ENCODE measurements around the gene PI4KB.
A peak's percentile ranks its signal among the peaks of the same experiment; 100 is the strongest.

The PI4KB gene

DNA sequence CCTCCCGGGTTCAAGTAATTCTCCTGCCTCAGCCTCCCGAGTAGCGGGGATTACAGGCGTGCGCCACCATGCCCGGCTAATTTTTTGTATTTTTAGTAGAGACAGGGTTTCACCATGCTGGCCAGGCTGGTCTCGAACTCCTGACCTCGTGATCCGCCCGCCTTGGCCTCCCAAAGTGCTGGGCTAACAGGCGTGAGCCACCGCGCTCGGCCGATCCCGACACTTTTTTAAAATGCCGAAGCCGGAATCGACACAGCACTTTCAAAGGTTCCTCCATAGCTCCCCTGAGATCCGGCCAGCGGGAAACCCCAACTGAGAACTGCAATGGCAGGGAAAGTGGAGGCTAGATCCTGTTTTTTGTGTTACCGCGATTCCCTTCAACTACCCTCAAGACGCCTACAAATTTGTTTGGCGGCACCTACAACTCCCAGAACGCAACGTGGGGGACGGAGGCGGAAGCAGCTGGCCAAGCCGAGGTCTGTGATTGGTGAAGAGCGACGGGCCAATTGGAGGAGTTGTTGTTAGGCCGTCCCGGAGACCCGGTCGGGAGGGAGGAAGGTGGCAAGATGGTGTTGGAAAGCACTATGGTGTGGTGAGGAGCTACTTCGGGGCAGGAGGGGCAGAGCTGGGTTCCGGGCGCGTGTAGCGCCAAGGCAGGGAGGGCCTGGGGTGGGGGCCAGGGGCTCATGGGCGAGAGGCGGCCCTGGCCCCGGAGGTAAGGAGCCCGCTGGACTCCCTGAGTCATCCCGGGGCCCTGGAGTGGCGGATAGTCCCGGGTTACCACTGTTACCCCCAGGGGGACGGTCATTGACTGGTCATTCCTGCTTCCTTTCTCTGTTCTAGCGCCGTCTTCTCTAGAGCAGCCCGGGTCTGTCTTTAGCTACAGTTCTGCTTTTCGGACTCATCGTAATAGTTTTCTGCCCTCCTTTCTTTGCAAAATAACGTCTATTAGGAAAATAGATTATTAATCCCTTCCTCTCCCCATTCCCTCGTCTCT lies 72.7 kb downstream of the PI4KB start, which contains the start of gene PSMD4:
TSS of gene PSMD4 (plus strand) at position 518 of the 997 bp plus-strand sequence. CDS start at position 567, 49 bp downstream.
- no peaks in the 10 kb centered on the region for H3K27me3 ChIP-seq (replicated peaks; ENCODE audit: control insufficient read depth, insufficient read depth, low read length)
- TF ChIP-seq, protein P1, sequence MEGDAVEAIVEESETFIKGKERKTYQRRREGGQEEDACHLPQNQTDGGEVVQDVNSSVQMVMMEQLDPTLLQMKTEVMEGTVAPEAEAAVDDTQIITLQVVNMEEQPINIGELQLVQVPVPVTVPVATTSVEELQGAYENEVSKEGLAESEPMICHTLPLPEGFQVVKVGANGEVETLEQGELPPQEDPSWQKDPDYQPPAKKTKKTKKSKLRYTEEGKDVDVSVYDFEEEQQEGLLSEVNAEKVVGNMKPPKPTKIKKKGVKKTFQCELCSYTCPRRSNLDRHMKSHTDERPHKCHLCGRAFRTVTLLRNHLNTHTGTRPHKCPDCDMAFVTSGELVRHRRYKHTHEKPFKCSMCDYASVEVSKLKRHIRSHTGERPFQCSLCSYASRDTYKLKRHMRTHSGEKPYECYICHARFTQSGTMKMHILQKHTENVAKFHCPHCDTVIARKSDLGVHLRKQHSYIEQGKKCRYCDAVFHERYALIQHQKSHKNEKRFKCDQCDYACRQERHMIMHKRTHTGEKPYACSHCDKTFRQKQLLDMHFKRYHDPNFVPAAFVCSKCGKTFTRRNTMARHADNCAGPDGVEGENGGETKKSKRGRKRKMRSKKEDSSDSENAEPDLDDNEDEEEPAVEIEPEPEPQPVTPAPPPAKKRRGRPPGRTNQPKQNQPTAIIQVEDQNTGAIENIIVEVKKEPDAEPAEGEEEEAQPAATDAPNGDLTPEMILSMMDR (IDR thresholded peaks at IDR 0.05; ENCODE audit: insufficient read depth, low read length, poor library complexity, severe bottlenecking): no peak
- peak; percentile 92 for DNase-seq (ENCODE audit: extremely low read depth, insufficient read length)
- H3K4me3 ChIP-seq (replicated peaks; ENCODE audit: low read depth, low read length): peak within 1 kb of the TSS; percentile 70
- H3K36me3 ChIP-seq (ENCODE audit: control insufficient read depth, insufficient read depth, low read length): no peaks in the 10 kb centered on the region; the same call in none of the 2 replicates

DNA sequence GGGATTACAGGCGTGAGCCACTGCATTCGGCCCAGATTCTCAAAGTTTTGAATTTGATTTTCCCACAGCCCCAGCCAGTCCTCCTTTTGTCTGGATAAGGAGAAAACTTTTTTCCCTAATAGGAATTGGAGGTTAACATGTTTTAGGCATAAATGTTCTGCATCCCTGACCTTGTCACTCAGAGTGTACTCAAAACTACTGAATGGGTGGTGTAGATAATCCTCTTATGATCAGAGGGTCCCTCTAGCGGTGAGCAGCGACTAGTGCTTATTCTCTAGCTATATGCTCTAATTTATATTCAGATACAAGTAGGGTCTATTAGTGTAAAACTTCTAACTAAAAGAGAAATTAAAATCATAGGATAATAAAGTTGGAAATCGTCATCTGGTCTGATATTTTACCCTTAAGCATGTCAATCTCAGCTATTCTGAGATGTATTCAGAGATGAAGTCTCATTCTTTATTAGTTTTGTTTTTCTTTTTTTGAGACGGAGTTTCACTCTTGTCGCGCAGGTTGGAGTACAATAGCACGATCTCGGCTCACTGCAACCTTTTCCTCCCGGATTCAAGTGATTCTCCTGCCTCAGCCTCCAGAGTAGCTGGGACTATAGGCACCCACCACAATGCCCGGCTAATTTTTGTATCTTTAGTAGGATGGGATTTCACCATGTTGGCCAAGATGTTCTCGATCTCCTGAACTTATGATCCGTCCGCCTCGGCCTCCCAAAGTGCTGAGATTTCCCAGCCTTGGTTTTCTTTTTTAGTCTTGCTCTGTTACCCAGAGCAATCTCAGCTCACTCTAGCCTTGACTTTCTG lies 75.4 kb downstream of the PI4KB start:
- Histone ChIP-seq H3K27me3 (replicated peaks; ENCODE audit: control insufficient read depth, insufficient read depth, low read length) (no peaks in the 10 kb centered on the region), H3K4me3 (replicated peaks; ENCODE audit: low read depth, low read length) (no peak overlapping the region), H3K36me3 (ENCODE audit: control insufficient read depth, insufficient read depth, low read length) (peaks cover 3% of the 10 kb centered on the region)
- DNase-seq (ENCODE audit: extremely low read depth, insufficient read length): peak; percentile 16
- TF ChIP-seq, protein P1 (IDR thresholded peaks at IDR 0.05; ENCODE audit: insufficient read depth, low read length, poor library complexity, severe bottlenecking): peak; percentile 88

DNA sequence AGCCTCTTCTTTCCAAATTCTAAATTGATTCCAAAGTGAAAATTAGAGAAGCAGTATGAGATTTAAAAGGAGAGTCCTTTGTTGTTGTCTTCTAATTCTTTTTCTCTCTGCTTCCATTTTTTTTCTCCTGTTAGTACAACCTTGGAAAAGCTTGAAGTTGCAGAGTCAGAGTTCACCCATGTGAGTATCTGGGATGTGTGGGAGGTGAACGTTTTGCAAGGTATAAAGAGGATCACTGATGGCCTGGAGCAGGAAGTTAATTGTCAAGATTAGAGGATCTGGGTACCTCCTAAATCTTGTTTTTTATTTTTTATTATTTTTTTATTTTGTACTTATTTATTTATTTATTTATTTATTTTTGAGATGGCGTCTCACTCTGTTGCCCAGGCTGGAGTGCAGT lies 80.4 kb downstream of the PI4KB start:
- Histone ChIP-seq H3K4me3 (replicated peaks; ENCODE audit: low read depth, low read length) (no peak overlapping the region), H3K27me3 (replicated peaks; ENCODE audit: control insufficient read depth, insufficient read depth, low read length) (no peaks in the 10 kb centered on the region), H3K36me3 (ENCODE audit: control insufficient read depth, insufficient read depth, low read length) (peaks cover 13% of the 10 kb centered on the region)
- no peak for DNase-seq (ENCODE audit: extremely low read depth, insufficient read length)
- TF ChIP-seq, protein P1 (IDR thresholded peaks at IDR 0.05; ENCODE audit: insufficient read depth, low read length, poor library complexity, severe bottlenecking): no peak

DNA sequence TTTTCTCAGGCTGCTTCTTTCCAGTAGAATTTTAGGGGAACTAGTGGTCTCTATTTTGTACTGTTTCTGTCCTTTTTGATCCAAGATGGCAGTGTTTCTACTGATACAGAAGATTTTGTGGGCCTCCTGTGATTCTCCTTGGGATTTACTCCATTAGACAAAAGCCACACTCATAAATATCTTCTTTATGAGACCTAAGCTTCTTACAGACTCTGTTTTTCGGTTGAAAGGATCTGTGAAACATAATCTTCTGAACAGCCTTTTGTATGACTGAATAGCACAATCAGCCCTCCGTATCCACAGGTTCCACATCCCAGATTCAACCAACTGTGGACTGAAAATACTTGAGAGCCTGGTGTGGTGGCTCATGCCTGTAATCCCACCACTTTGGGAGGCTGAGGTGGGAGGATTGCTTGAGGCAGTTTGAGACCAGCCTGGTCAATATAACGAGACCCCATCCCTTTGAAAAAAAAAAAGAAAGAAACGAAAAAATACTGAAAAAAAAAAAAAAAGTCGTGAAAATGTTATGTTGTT lies 83.5 kb downstream of the PI4KB start:
- H3K27me3 ChIP-seq (replicated peaks; ENCODE audit: control insufficient read depth, insufficient read depth, low read length): no peaks in the 10 kb centered on the region
- no peak overlapping the region for H3K4me3 ChIP-seq (replicated peaks; ENCODE audit: low read depth, low read length)
- peaks cover 21% of the 10 kb centered on the region for H3K36me3 ChIP-seq (ENCODE audit: control insufficient read depth, insufficient read depth, low read length)
- DNase-seq (ENCODE audit: extremely low read depth, insufficient read length): no peak
- TF ChIP-seq, protein P1 (IDR thresholded peaks at IDR 0.05; ENCODE audit: insufficient read depth, low read length, poor library complexity, severe bottlenecking): no peak

DNA sequence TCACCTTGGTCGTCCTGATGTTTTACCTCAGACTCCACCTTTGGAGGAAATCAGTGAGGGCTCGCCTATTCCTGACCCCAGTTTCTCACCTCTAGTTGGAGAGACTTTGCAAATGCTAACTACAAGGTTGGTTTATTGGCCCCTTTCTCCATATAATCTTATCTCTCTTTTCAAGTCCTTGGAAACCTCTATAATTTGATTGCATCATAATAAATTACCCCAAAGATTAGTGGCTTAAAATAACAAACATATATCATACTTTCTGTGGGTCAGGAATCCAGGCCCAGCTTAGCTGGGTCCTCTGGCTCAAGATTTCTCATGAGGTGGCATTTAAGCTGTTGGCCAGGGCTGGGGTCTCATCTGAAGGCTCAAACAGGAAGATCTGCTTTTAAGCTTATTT lies 84.8 kb downstream of the PI4KB start:
- TF ChIP-seq, protein P1 (IDR thresholded peaks at IDR 0.05; ENCODE audit: insufficient read depth, low read length, poor library complexity, severe bottlenecking): no peak
- Histone ChIP-seq H3K27me3 (replicated peaks; ENCODE audit: control insufficient read depth, insufficient read depth, low read length) (no peaks in the 10 kb centered on the region), H3K36me3 (ENCODE audit: control insufficient read depth, insufficient read depth, low read length) (peaks cover 19% of the 10 kb centered on the region), H3K4me3 (replicated peaks; ENCODE audit: low read depth, low read length) (no peak overlapping the region)
- DNase-seq (ENCODE audit: extremely low read depth, insufficient read length): no peak

All from GM06990 (cell line).